ENCODE results near the gene ERICH4. TPM values are rescaled to one million over a fixed set of nuclear protein-coding genes. Genes with fewer than 3 reads are reported as not detected.

The ERICH4 gene
- total RNA-seq, 1 donor from 2014 or later: not detected

DNA sequence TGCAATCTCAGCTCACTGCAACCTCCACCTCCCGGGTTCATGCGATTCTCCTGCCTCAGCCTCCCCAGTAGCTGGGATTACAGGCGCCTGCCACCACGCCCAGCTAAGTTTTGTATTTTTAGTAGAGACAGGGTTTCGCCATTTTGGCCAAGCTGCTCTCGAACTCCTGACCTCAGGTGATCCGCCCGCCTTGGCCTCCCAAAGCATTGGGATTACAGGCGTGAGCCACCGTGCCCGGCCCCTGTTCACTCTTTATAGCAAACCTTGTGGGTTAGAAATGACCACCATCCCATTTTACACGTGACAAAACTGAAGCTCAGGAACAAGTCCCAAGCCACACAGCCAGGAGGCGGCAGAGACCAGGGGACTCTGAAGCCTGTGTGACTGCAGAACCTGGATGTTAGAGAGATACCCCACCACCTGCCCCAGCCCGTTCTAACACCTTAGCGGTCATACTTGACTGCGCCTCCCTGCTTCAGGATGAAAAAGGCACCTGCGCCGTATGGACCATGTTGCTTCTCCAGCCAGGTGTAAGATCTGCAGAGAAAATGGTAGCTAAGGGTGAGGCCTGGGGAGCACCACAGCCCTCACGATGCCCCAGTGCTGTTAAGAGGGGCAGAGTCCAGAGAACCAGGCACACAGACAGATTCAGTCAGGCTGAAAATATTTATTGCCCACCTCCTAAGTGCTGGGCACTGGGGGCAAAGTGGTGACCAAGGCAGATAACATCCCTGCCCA is 6.9 kb upstream of the ERICH4 start:
- TF ChIP-seq CTCF (conservative IDR thresholded peaks at IDR 0.05; ENCODE audit: low read depth, low read length): no peak
- DNase-seq (ENCODE audit: low read depth): no peak
- no peak overlapping the region for H3K4me3 ChIP-seq (ENCODE audit: low read depth, low read length)

- no peak for TF ChIP-seq CTCF (conservative IDR thresholded peaks at IDR 0.05; ENCODE audit: low read depth, low read length)
- DNase-seq (ENCODE audit: low read depth): no peak
These were observed 6.3 kb upstream of the ERICH4 start for GRCh38 chr19:41436674-41436951.

DNA sequence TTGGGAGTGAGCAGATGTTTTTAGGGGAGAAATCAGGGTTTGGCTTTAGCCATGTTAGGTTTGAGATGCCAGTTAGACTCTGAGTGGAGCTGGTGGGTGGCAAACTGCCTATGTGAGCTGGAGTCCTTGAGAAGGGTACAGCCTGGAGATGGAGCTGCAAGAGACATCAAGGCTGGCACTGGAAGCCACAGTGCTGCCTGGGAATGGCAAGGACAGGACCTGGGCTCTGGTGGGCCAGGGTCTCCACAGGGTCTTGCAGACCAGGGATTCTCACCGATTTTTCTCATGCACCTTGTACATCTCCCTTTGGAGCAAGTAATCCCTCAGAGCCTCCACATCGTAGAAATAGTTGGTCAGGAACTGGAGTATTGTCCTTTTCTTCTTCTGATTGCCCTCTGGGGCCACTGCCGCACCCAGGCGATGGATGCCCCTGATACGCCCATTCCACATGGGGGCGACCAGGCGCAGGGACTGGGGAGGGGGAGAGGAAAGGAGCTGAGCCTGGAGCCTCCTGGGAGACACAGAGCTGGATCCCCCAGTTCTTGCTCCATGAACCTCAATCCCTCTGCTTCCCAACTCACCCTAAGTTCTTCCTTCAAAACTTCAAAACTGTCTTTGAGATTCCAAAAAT is 4.9 kb upstream of the ERICH4 start:
- TF ChIP-seq CTCF (conservative IDR thresholded peaks at IDR 0.05; ENCODE audit: low read depth, low read length): no peak
- H3K4me3 ChIP-seq (ENCODE audit: low read depth, low read length): no peak overlapping the region
- DNase-seq (ENCODE audit: low read depth): no peak

More at GRCh38 chr19:41436674-41436951, 6.3 kb upstream of the ERICH4 start:
- no peak overlapping the region for H3K4me3 ChIP-seq (ENCODE audit: low read depth, low read length)

- peak; percentile 90 for DNase-seq (ENCODE audit: low read depth)
- peak; percentile 57 for TF ChIP-seq CTCF (conservative IDR thresholded peaks at IDR 0.05; ENCODE audit: low read depth, low read length)
These were observed 3.3 kb upstream of the ERICH4 start, which contains the start of gene DMAC2 for GRCh38 chr19:41439441-41440222. DMAC2 (minus strand) TSS chr19:41439912; CDS start chr19:41439899, 13 bp downstream.

DNA sequence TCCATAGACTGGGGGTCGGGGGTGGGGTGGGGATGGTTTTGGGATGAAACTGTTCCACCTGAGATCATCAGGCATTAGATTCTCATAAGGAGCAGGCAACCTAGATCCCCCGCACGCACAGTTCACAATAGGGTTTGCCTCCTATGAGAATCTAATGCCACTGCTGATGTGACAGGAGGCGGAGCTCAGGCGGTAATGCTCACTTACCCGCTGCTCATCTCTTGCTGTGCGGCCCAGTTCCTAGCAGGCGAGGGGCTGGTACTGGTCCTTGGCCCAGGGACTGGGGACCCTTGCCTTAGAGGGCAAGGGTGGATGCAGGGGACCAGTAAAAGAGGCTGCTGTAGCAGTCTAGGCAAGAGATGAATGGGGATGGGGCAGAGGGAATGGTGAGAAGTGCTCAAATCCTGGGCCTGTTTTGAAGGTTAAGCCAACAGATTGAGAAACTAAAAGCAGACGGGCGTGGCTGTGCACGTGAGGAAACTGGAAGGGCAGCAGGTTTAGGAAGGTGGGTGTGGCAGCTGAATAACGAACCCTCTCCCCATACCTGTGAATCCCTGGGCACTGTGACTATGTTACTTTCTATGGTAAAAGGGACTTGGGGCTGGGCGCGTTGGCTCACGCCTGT is 1.5 kb upstream of the ERICH4 start:
- H3K4me3 ChIP-seq (ENCODE audit: low read depth, low read length): no peak overlapping the region
- TF ChIP-seq CTCF (conservative IDR thresholded peaks at IDR 0.05; ENCODE audit: low read depth, low read length): no peak
- no peak for DNase-seq (ENCODE audit: low read depth)

More at GRCh38 chr19:41439441-41440222, 3.3 kb upstream of the ERICH4 start, which contains the start of gene DMAC2:
- H3K4me3 ChIP-seq (ENCODE audit: low read depth, low read length): peak within 1 kb of the TSS; percentile 75

GRCh38 chr19:41443813-41444455 is 978 bp downstream of the ERICH4 start:
- DNase-seq (ENCODE audit: low read depth): no peak
- no peak for TF ChIP-seq CTCF (conservative IDR thresholded peaks at IDR 0.05; ENCODE audit: low read depth, low read length)
- H3K4me3 ChIP-seq (ENCODE audit: low read depth, low read length): no peak overlapping the region

All from epithelial cell of proximal tubule (primary cell).